ENCODE data around the gene RALGAPA1. TPM values are rescaled to one million over a fixed set of nuclear protein-coding genes. Genes with fewer than 3 reads are reported as not detected.

Gene RALGAPA1
- total and polyA plus RNA-seq, 2 of the 13 experiments (the other 11 are each of a cell fraction or from before 2014, with no cell fraction given) = 65.0 to 89.2 TPM

- TF ChIP-seq ARID5B (CRISPR knock-in tag; IDR thresholded peaks at IDR 0.05) = peak; percentile 52
- TF ChIP-seq CREB3 (CRISPR knock-in tag; IDR thresholded peaks at IDR 0.05) = 0 out of 2 replicates have a peak, but pooled peaks have one; percentile 41
- no peak for TF ChIP-seq KDM4B (CRISPR knock-in tag; IDR thresholded peaks at IDR 0.05)
- TF ChIP-seq ZNF816 (CRISPR knock-in tag; IDR thresholded peaks at IDR 0.05; ENCODE audit: borderline replicate concordance) = no peak
- TF ChIP-seq ARID3A (IDR thresholded peaks at IDR 0.05; ENCODE audit: low read depth, low read length) = peak; percentile 98
- peak; percentile 58; the same call in 1 of the 2 replicates for TF ChIP-seq NKX3-1 (CRISPR knock-in tag; IDR thresholded peaks at IDR 0.05)
- TF ChIP-seq TSC22D2 (CRISPR knock-in tag; IDR thresholded peaks at IDR 0.05; ENCODE audit: borderline replicate concordance) = no peak
- no peak for TF ChIP-seq U2AF1 (optimal IDR thresholded peaks at IDR 0.05; ENCODE audit: low read depth, low read length)
- TF ChIP-seq SATB2 (CRISPR knock-in tag; IDR thresholded peaks at IDR 0.05) = peak; percentile 58; the same call in 1 of the 2 replicates
- no peak for TF ChIP-seq ZNF142 (CRISPR knock-in tag; IDR thresholded peaks at IDR 0.05)
- TF ChIP-seq ZNF264 (CRISPR knock-in tag; IDR thresholded peaks at IDR 0.05) = peak; percentile 52; the same call in 1 of the 2 replicates
- TF ChIP-seq ZKSCAN8 (CRISPR knock-in tag; IDR thresholded peaks at IDR 0.05; ENCODE audit: borderline replicate concordance) = no peak
- no peak for TF ChIP-seq DBP (CRISPR knock-in tag; IDR thresholded peaks at IDR 0.05; ENCODE audit: not compliant biosample characterization)
- TF ChIP-seq RARG (CRISPR knock-in tag; IDR thresholded peaks at IDR 0.05; ENCODE audit: low read depth) = 0 out of 2 replicates have a peak, but pooled peaks have one; percentile 43
- TF ChIP-seq ZNF235 (CRISPR knock-in tag; IDR thresholded peaks at IDR 0.05; ENCODE audit: borderline replicate concordance) = no peak
Measured at GRCh38 chr14:35687335-35687939, 121.7 kb downstream of the RALGAPA1 start (continued).
